Activated naive CD4-positive, alpha-beta T cell treated with anti-CD3 and anti-CD28 coated beads, Interleukin-2, amount 10 ng/mL, durations not matched to agents 7 days and 5 days (primary cell): ENCODE results near the gene MYRF.

Source experiments
- CTCF ChIA-PET: fragments of 350-600 bp; sonication (Branson Sonifier 250); formaldehyde crosslinking; loops from one replicate; lab custom pipeline; 2021; ENCODE audit warnings: antibody characterized with exemption; lab: Charles Lee
- DNase-seq: peaks from one replicate; pipeline ENCODE4 v3.0.0-alpha.2; 2020
- H3K27ac Mint-ChIP-seq: one replicate; pipeline ENCODE4 v1.8.0; 2021; ENCODE audit warnings: mild to moderate bottlenecking, moderate library complexity, mixed read lengths
- H3K27me3 Mint-ChIP-seq: one replicate; pipeline ENCODE4 v1.8.0; 2021; ENCODE audit warnings: mild to moderate bottlenecking, mixed read lengths
- H3K36me3 Mint-ChIP-seq: one replicate; pipeline ENCODE4 v1.8.0; 2021; ENCODE audit warnings: mixed read lengths
- H3K4me1 Mint-ChIP-seq: one replicate; pipeline ENCODE4 v1.8.0; 2021; ENCODE audit warnings: mixed read lengths
- H3K4me3 Mint-ChIP-seq: one replicate; pipeline ENCODE4 v1.8.0; 2021; ENCODE audit warnings: mild to moderate bottlenecking, moderate library complexity, mixed read lengths
- H3K9me3 Mint-ChIP-seq: one replicate; pipeline ENCODE4 v1.8.0; 2021; ENCODE audit warnings: mixed read lengths

MYRF gene

GRCh38 chr11:61737636-61738386 is 14.6 kb upstream of the MYRF start:
- CTCF ChIA-PET: interaction anchor here (1.7 kb wide), 1 partner anchor 9 kb away, joined by 8 read pairs; no protein-coding TSS in a partner anchor
- Mint-ChIP-seq H3K9me3 (no peaks in the 10 kb centered on the region), H3K4me3 (no peak overlapping the region), H3K27me3 (no peaks in the 10 kb centered on the region), H3K4me1 (no peaks in the 10 kb centered on the region), H3K27ac (peak overlapping the region; percentile 42), H3K36me3 (no peaks in the 10 kb centered on the region)
- DNase-seq: no peak

- H3K4me1 Mint-ChIP-seq: no peaks in the 10 kb centered on the region
These were observed 13.7 kb upstream of the MYRF start for GRCh38 chr11:61738776-61739175.

GRCh38 chr11:61739413-61739812 is 13.0 kb upstream of the MYRF start:
- Mint-ChIP-seq H3K4me1 (no peaks in the 10 kb centered on the region), H3K27ac (no peak overlapping the region), H3K36me3 (no peaks in the 10 kb centered on the region), H3K4me3 (no peak overlapping the region), H3K27me3 (no peaks in the 10 kb centered on the region), H3K9me3 (no peaks in the 10 kb centered on the region)
- no peak for DNase-seq
- CTCF ChIA-PET: interaction anchor here (0.6 kb wide), 1 partner anchor 9 kb away, joined by 3 read pairs; no protein-coding TSS in a partner anchor

More at GRCh38 chr11:61738776-61739175, 13.7 kb upstream of the MYRF start:
- no peaks in the 10 kb centered on the region for H3K36me3 Mint-ChIP-seq
- no peak for DNase-seq
- H3K27me3 Mint-ChIP-seq: no peaks in the 10 kb centered on the region
- no peak overlapping the region for H3K4me3 Mint-ChIP-seq
- CTCF ChIA-PET: interaction anchor here (1.7 kb wide), 1 partner anchor 8 kb away, joined by 8 read pairs; no protein-coding TSS in a partner anchor
- H3K9me3 Mint-ChIP-seq: no peaks in the 10 kb centered on the region
- no peak overlapping the region for H3K27ac Mint-ChIP-seq

- no peaks in the 10 kb centered on the region for H3K4me1 Mint-ChIP-seq
- no peak for DNase-seq
These were observed 12.5 kb upstream of the MYRF start for GRCh38 chr11:61739966-61740365.

GRCh38 chr11:61742391-61742790 is 10.0 kb upstream of the MYRF start:
- H3K36me3 Mint-ChIP-seq: no peaks in the 10 kb centered on the region
- no peaks in the 10 kb centered on the region for H3K27me3 Mint-ChIP-seq
- no peaks in the 10 kb centered on the region for H3K4me1 Mint-ChIP-seq
- DNase-seq: no peak
- no peak overlapping the region for H3K27ac Mint-ChIP-seq
- CTCF ChIA-PET: no interaction called here
- no peak overlapping the region for H3K4me3 Mint-ChIP-seq
- no peaks in the 10 kb centered on the region for H3K9me3 Mint-ChIP-seq

More at GRCh38 chr11:61739966-61740365, 12.5 kb upstream of the MYRF start:
- CTCF ChIA-PET: interaction anchor here (0.6 kb wide), 1 partner anchor 9 kb away, joined by 3 read pairs; no protein-coding TSS in a partner anchor
- no peak overlapping the region for H3K4me3 Mint-ChIP-seq
- H3K9me3 Mint-ChIP-seq: no peaks in the 10 kb centered on the region
- H3K36me3 Mint-ChIP-seq: no peaks in the 10 kb centered on the region
- H3K27ac Mint-ChIP-seq: no peak overlapping the region
- H3K27me3 Mint-ChIP-seq: no peaks in the 10 kb centered on the region

GRCh38 chr11:61743486-61744095 is 8.8 kb upstream of the MYRF start:
- no peak for DNase-seq
- Mint-ChIP-seq H3K36me3 (no peaks in the 10 kb centered on the region), H3K4me1 (no peaks in the 10 kb centered on the region), H3K27me3 (peaks cover 8% of the 10 kb centered on the region), H3K27ac (no peak overlapping the region), H3K4me3 (no peak overlapping the region), H3K9me3 (no peaks in the 10 kb centered on the region)
- CTCF ChIA-PET: interaction anchor here (1.8 kb wide), 1 partner anchor 10 kb away, joined by 6 read pairs; no protein-coding TSS in a partner anchor

GRCh38 chr11:61744181-61744580 is 8.3 kb upstream of the MYRF start:
- no peak overlapping the region for H3K4me3 Mint-ChIP-seq
- H3K4me1 Mint-ChIP-seq: no peaks in the 10 kb centered on the region
- no peaks in the 10 kb centered on the region for H3K9me3 Mint-ChIP-seq
- CTCF ChIA-PET: interaction anchor here (1.8 kb wide), 1 partner anchor 11 kb away, joined by 6 read pairs; no protein-coding TSS in a partner anchor
- peaks cover 14% of the 10 kb centered on the region for H3K27me3 Mint-ChIP-seq
- DNase-seq: no peak
- H3K36me3 Mint-ChIP-seq: no peaks in the 10 kb centered on the region
- no peak overlapping the region for H3K27ac Mint-ChIP-seq

GRCh38 chr11:61744609-61745156 is 7.8 kb upstream of the MYRF start:
- no peaks in the 10 kb centered on the region for H3K4me1 Mint-ChIP-seq
- CTCF ChIA-PET: interaction anchor here (1.8 kb wide), 1 partner anchor 11 kb away, joined by 6 read pairs; no protein-coding TSS in a partner anchor
- H3K9me3 Mint-ChIP-seq: no peaks in the 10 kb centered on the region
- H3K4me3 Mint-ChIP-seq: no peak overlapping the region
- peaks cover 19% of the 10 kb centered on the region for H3K27me3 Mint-ChIP-seq
- DNase-seq: no peak
- H3K27ac Mint-ChIP-seq: no peak overlapping the region
- H3K36me3 Mint-ChIP-seq: no peaks in the 10 kb centered on the region

GRCh38 chr11:61745781-61746441 is 6.5 kb upstream of the MYRF start:
- no peaks in the 10 kb centered on the region for H3K36me3 Mint-ChIP-seq
- DNase-seq: no peak
- H3K9me3 Mint-ChIP-seq: no peaks in the 10 kb centered on the region
- CTCF ChIA-PET: no interaction called here
- no peaks in the 10 kb centered on the region for H3K4me1 Mint-ChIP-seq
- H3K4me3 Mint-ChIP-seq: no peak overlapping the region
- H3K27ac Mint-ChIP-seq: no peak overlapping the region
- H3K27me3 Mint-ChIP-seq: peaks cover 29% of the 10 kb centered on the region

GRCh38 chr11:61746442-61747191 is 5.8 kb upstream of the MYRF start:
- Mint-ChIP-seq H3K9me3 (no peaks in the 10 kb centered on the region), H3K36me3 (no peaks in the 10 kb centered on the region), H3K4me3 (no peak overlapping the region), H3K4me1 (no peaks in the 10 kb centered on the region), H3K27me3 (peaks cover 36% of the 10 kb centered on the region), H3K27ac (no peak overlapping the region)
- DNase-seq: no peak
- CTCF ChIA-PET: interaction anchor here (0.7 to 3.5 kb wide), 12 partner anchors 8 to 362 kb away, joined by 3 to 27 read pairs (median 7); no protein-coding TSS in a partner anchor

GRCh38 chr11:61747192-61747966 is 5.1 kb upstream of the MYRF start:
- H3K27ac Mint-ChIP-seq: no peak overlapping the region
- peaks cover 42% of the 10 kb centered on the region for H3K27me3 Mint-ChIP-seq
- CTCF ChIA-PET: interaction anchor here (0.6 to 3.5 kb wide), 17 partner anchors 9 to 361 kb away, joined by 3 to 27 read pairs (median 5); no protein-coding TSS in a partner anchor
- H3K9me3 Mint-ChIP-seq: no peaks in the 10 kb centered on the region
- DNase-seq: peak; percentile 68
- H3K36me3 Mint-ChIP-seq: no peaks in the 10 kb centered on the region
- peaks cover 2% of the 10 kb centered on the region for H3K4me1 Mint-ChIP-seq
- no peak overlapping the region for H3K4me3 Mint-ChIP-seq

- no peak overlapping the region for H3K4me3 Mint-ChIP-seq
- no peaks in the 10 kb centered on the region for H3K36me3 Mint-ChIP-seq
- CTCF ChIA-PET: interaction anchor here (0.6 to 3.5 kb wide), 14 partner anchors 8 to 361 kb away, joined by 3 to 27 read pairs (median 7); no protein-coding TSS in a partner anchor
- H3K4me1 Mint-ChIP-seq: peaks cover 3% of the 10 kb centered on the region
- H3K27ac Mint-ChIP-seq: no peak overlapping the region
- peaks cover 47% of the 10 kb centered on the region for H3K27me3 Mint-ChIP-seq
- no peak for DNase-seq
- H3K9me3 Mint-ChIP-seq: no peaks in the 10 kb centered on the region
These were observed 4.5 kb upstream of the MYRF start for GRCh38 chr11:61747967-61748285.
